Prostate gland (tissue), 2 donors: ENCODE measurements around the gene ARFRP1. TPM values are rescaled to one million over a fixed set of nuclear protein-coding genes. Genes with fewer than 3 reads are reported as not detected.
A peak's percentile ranks its signal among the peaks of the same experiment; 100 is the strongest.

ENCODE experiments used
- DNase-seq: peaks from one replicate; pipeline ENCODE4 v3.0.0-alpha.2; 2019; ENCODE audit warnings: low spot score
- H3K27ac ChIP-seq, 2 donors: fragments of 200-600 bp; sonication (generic); 2 replicates each; pipeline ENCODE4 v1.5.1; 2017 to 2019
- H3K27me3 ChIP-seq: fragments of 200-600 bp; sonication (generic); replicated peaks from 2 replicates; pipeline ENCODE4 v1.5.1; 2019; ENCODE audit not compliant: insufficient read depth
- H3K36me3 ChIP-seq, 2 donors: fragments of 200-600 bp; sonication (generic); 1 replicate in 1 of 2; 2 replicates in 1 of 2; pipeline versions ENCODE4 v1.5.1 to v1.8.1; 2017 to 2019
- H3K4me1 ChIP-seq: fragments of 200-600 bp; sonication (generic); replicated peaks from 2 replicates; pipeline ENCODE4 v1.5.1; 2019
- H3K4me3 ChIP-seq, 2 donors: fragments of 200-600 bp; sonication (generic); 2 replicates each; pipeline ENCODE4 v1.5.1; 2017 to 2019
- H3K9me3 ChIP-seq: fragments of 200-600 bp; sonication (generic); 2 replicates; pipeline ENCODE4 v1.5.1; 2017
- POLR2A ChIP-seq: fragments of 450-650 bp; IDR thresholded peaks from one replicate; pipeline ENCODE4 v1.6.1; 2016; ENCODE audit warnings: antibody characterized with exemption, mild to moderate bottlenecking
- POLR2AphosphoS5 ChIP-seq: sonication (generic); formaldehyde crosslinking; IDR thresholded peaks from one replicate; pipeline ENCODE4 v1.6.1; 2017; ENCODE audit warnings: antibody characterized with exemption
- WGBS: methylation state at CpG from one replicate; pipeline ENCODE4 v1.1.5; 2018; 5-methylcytosine and 5-hydroxymethylcytosine counted together
- intact Hi-C: fragments of 100-400 bp; cut with DNase I; formaldehyde crosslinking; loops from one replicate; pipeline ENCODE4 v1.14.2; 2022
- total RNA-seq, 2 donors: library from RNA; depleted of rRNA; stranded (reverse); fragments of >200 nt; gene quantifications; one replicate each; pipeline ENCODE4 v1.1.0, GENCODE V29; 2016
- TF ChIP-seq, protein P1 (sequence below), 4 experiments: fragments of 200-600 bp in 2 of 4; fragments of 450-650 bp in 2 of 4; sonication (generic) in 2 of 4; IDR thresholded peaks; 1 replicate in 3 of 4; 2 replicates in 1 of 4; pipeline ENCODE4 v1.5.1; 2016 to 2019; ENCODE audit warnings: antibody characterized with exemption in 4 of 4, mild to moderate bottlenecking in 2 of 4, moderate library complexity in 2 of 4

Gene ARFRP1
- total RNA-seq, 2 donors from 2014 or later: 36.8 to 50.8 TPM

DNA sequence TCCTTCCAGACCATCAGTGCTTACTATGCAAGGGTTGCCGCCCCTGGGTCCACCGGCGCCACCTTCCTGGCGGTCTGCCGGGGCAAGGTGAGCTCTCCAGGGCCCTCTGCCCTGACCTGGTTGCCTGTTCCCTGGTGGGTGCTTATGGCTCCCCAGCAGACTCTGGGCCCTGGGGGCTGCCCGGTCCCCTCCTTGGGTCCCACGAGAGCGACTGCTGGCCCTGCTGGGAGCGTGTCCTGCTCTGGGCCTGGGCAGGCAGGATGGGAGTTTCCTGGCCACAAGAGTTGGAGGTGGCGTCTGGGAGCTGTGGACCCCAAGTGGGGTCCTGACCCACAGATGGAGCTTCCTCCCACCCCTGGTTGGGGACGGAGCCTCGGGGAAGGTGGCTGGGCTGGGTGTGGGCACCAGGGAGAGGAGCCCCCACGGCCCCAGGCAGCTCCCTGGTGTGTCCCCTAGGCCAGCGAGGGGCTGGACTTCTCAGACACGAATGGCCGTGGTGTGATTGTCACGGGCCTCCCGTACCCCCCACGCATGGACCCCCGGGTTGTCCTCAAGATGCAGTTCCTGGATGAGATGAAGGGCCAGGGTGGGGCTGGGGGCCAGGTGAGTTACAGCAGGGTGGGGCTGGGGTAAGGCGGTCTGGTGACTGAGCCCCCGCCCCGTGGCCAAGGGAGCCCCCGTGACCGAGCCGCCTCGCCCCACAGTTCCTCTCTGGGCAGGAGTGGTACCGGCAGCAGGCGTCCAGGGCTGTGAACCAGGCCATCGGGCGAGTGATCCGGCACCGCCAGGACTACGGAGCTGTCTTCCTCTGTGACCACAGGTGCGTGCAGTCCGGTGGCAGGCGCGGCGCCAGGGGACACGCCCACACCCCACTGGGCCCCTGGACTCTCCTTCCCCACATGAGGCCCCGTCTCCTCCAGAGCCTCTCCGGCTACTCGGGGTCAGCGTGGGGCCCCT lies 18.5 kb downstream of the ARFRP1 start:
- no peaks in the 10 kb centered on the region for H3K27me3 ChIP-seq
- intact Hi-C loops: no loop called here
- no peak for DNase-seq
- WGBS: 90% methylated on average over 37 of the region's 44 CpGs
- no peak overlapping the region for H3K4me3 ChIP-seq
- TF ChIP-seq POLR2A (no peak), POLR2AphosphoS5 (no peak)
- TF ChIP-seq, protein P1, sequence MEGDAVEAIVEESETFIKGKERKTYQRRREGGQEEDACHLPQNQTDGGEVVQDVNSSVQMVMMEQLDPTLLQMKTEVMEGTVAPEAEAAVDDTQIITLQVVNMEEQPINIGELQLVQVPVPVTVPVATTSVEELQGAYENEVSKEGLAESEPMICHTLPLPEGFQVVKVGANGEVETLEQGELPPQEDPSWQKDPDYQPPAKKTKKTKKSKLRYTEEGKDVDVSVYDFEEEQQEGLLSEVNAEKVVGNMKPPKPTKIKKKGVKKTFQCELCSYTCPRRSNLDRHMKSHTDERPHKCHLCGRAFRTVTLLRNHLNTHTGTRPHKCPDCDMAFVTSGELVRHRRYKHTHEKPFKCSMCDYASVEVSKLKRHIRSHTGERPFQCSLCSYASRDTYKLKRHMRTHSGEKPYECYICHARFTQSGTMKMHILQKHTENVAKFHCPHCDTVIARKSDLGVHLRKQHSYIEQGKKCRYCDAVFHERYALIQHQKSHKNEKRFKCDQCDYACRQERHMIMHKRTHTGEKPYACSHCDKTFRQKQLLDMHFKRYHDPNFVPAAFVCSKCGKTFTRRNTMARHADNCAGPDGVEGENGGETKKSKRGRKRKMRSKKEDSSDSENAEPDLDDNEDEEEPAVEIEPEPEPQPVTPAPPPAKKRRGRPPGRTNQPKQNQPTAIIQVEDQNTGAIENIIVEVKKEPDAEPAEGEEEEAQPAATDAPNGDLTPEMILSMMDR (IDR thresholded peaks at IDR 0.05): no peak
- H3K9me3 ChIP-seq: no peaks in the 10 kb centered on the region
- H3K36me3 ChIP-seq: no peaks in the 10 kb centered on the region
- no peaks in the 10 kb centered on the region for H3K4me1 ChIP-seq
- no peak overlapping the region for H3K27ac ChIP-seq

DNA sequence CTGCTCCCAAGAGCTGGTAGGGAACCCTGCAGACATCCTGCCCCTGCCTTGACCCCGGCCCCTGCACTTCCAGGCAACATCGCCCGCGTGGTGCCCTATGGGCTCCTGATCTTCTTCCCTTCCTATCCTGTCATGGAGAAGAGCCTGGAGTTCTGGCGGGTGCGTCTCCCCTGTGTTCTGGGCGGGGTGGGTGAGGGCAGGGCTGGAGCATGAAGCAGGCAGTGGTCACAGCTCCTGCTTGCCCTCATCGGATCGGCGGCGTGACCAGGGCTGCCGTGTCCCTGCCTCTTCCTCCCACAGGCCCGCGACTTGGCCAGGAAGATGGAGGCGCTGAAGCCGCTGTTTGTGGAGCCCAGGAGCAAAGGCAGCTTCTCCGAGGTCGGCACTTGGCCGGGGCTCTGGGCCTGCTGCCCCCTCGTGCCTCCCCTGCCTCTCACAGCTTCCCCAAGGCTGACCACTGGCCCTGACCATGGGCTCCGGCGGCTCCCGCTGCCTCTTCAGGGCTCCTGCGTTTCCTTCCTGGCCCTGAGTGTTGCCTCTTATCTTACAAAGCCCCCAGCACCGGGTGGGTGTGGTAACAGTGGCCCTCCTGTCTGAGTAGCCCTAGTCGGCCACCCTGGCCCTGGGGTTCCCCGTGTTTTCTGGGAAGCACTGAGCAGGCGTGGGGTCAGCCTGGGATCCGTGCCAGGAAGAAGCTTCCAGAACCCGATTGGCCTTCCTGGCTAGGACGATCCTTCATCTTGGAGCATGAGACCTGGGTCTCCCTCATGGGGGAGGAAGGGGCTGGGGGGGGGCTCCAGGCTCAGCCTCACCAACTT lies 19.3 kb downstream of the ARFRP1 start:
- 81% methylated on average over 29 of the region's 31 CpGs for WGBS
- H3K4me3 ChIP-seq: no peak overlapping the region
- TF ChIP-seq, protein P1 (IDR thresholded peaks at IDR 0.05): no peak
- H3K36me3 ChIP-seq: no peaks in the 10 kb centered on the region
- intact Hi-C loops: no loop called here
- H3K4me1 ChIP-seq: no peaks in the 10 kb centered on the region
- no peaks in the 10 kb centered on the region for H3K9me3 ChIP-seq
- peak overlapping the region in 1 of 2 donors; percentile 48 for H3K27ac ChIP-seq
- DNase-seq: no peak
- H3K27me3 ChIP-seq: no peaks in the 10 kb centered on the region

GRCh38 chr20:63687419-63688178 lies 20.2 kb downstream of the ARFRP1 start:
- no peak overlapping the region for H3K4me3 ChIP-seq
- 87% methylated on average over 29 of the region's 29 CpGs for WGBS
- H3K4me1 ChIP-seq: no peaks in the 10 kb centered on the region
- no peak for DNase-seq
- intact Hi-C loops: no loop called here
- no peaks in the 10 kb centered on the region for H3K27me3 ChIP-seq
- H3K9me3 ChIP-seq: no peaks in the 10 kb centered on the region
- peak overlapping the region in 1 of 2 donors; percentile 48 for H3K27ac ChIP-seq
- no peaks in the 10 kb centered on the region for H3K36me3 ChIP-seq
- TF ChIP-seq, protein P1 (IDR thresholded peaks at IDR 0.05): no peak
- TF ChIP-seq POLR2AphosphoS5 (no peak), POLR2A (no peak)

DNA sequence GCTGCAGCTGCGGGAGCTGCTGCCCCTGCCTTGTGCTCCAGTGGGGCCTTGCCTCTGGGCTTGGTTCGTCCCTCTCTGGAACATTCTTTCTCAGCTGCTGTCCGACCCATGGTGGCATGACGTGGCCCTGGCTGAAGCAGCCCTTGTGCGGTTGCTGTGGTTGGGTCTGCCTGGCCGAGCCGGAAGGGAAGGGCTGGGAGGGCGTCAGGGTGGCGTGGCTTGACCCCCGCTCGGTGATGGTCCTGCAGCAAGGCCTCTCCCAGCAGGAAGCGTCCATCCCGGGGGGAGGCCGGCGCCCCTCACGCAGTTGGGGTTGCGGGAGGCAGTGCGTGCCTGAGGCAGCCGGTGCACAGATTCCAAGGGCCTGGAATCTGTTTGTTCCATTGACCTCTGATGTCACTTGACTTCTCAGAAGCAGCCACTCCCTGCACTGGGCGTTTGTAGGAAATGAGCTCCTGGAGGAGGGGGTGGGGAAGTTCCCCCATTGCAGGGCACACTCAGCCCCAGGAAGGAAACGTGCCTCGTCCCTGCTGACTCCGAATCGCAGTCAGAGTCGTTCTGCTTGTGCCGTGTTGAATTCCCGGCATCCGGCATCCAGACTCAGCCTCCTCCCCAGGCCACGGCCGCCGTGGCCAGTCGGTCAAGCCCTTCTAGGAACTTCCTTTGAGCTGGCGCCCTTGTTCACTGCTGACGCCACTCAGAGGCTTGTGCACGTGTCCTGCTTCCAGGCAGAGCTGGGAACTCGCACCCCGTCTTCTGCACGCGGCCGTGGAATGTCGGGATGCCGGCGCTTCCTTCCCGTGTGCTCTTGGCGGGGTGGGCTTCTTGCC lies 21.1 kb downstream of the ARFRP1 start:
- no peaks in the 10 kb centered on the region for H3K36me3 ChIP-seq
- H3K4me3 ChIP-seq: no peak overlapping the region
- 58% methylated on average over 45 of the region's 45 CpGs for WGBS
- H3K27ac ChIP-seq: peak overlapping the region in 1 of 2 donors; percentile 48
- no peak for DNase-seq
- no peaks in the 10 kb centered on the region for H3K9me3 ChIP-seq
- TF ChIP-seq POLR2A: no peak
- TF ChIP-seq POLR2AphosphoS5: peak; percentile 23
- H3K27me3 ChIP-seq: no peaks in the 10 kb centered on the region
- no peaks in the 10 kb centered on the region for H3K4me1 ChIP-seq
- intact Hi-C loops: no loop called here
